Stimulated activated CD4-positive, alpha-beta T cell treated with anti-CD3 and anti-CD28 coated beads, Interleukin-2, amount 100 ng/mL, for 24 hours (primary cell): ENCODE data around the gene ZC3H6.
"Not testable (repeated sequence)": the region's sequence is repeated elsewhere in the genome, so short reads cannot be mapped to it uniquely, and the experiment has no call there.

Experiments
- DNase-seq, 2 donors: peaks; one replicate each; pipeline ENCODE4 v3.0.0-alpha.2; 2020

Gene ZC3H6

GRCh38 chr2:112276954-112277353 lies 1.6 kb downstream of the ZC3H6 start:
- DNase-seq: no peak

DNA sequence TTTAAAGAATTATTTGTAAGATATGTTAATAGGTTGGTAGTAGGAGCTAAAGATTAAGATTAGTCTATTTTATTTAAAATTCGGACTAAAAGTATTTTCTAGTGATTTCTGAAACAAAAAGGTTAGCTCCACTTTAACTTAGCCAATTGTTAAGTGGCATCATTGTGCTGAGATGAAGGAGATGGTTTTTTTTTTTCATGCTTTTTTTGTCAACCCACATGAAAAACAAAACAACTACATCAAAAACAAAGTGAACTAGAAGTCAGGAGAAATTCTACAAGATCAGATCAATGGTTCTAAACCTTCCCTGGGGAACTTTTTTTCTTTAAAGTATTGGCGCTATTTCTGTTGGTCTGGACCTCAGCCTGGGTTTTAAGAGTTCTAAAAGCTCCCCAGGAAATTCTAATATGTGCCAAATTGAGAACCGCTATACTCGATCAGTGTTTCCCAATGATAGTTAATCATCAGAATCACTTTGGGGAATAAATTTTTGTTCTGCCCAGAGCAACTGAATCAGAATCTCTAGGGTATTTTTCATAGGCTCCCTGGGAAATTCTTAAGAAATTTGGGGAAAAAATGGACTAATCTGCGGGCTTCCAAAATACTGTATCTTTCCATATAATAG lies 2.3 kb downstream of the ZC3H6 start:
- no peak for DNase-seq

GRCh38 chr2:112282066-112282465 lies 6.7 kb downstream of the ZC3H6 start:
- not testable (repeated sequence) for DNase-seq

- not testable (repeated sequence) for DNase-seq
These were observed 8.1 kb downstream of the ZC3H6 start for GRCh38 chr2:112283535-112283934.

DNA sequence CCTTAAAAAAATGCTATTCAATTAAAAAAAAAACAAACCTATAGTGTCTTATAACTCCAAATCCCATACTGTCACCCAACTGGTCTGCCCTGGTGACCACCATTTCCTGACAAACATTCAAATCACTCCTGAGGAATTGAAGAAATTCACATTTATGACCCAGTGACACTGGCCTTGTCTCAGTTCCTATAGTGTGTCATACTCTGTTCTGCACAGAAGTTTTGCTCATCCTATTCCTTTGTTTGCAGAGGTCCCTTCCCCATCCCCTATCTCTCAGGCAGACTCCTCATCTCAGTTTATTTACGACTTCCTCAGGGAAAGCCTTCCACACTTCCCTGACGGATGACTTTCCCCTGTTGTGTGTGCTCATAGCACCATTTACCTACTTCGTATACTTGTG lies 14.7 kb downstream of the ZC3H6 start:
- no peak for DNase-seq

- DNase-seq: no peak
These were observed 15.3 kb downstream of the ZC3H6 start for GRCh38 chr2:112290648-112291047.

GRCh38 chr2:112293636-112294401 lies 18.4 kb downstream of the ZC3H6 start:
- no peak for DNase-seq

- DNase-seq: no peak
These were observed 20.1 kb downstream of the ZC3H6 start for GRCh38 chr2:112295407-112296078.

GRCh38 chr2:112296407-112296806 lies 21.0 kb downstream of the ZC3H6 start:
- DNase-seq: no peak

DNA sequence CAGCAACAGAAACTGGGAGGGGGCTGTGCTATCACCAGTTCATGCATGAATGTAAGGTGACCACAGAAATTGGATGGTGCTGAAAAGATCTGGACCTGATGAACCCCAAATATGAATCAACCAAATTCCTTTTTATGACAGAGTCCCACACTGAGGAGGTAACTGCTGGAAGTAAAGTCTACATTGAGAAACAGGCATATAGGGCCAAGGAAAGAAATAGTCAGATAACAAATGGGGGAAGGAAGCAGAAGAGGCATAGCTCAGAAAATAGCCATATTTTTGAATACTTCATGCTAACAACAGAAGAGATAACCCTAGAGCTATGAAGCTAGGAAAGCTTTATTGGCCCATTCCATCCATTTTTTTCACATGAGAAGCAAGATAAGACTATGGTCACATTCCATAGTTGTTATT lies 25.8 kb downstream of the ZC3H6 start:
- DNase-seq: no peak

GRCh38 chr2:112301973-112302372 lies 26.6 kb downstream of the ZC3H6 start:
- DNase-seq: no peak

- no peak for DNase-seq
These were observed 29.0 kb downstream of the ZC3H6 start for GRCh38 chr2:112304298-112304941.

DNA sequence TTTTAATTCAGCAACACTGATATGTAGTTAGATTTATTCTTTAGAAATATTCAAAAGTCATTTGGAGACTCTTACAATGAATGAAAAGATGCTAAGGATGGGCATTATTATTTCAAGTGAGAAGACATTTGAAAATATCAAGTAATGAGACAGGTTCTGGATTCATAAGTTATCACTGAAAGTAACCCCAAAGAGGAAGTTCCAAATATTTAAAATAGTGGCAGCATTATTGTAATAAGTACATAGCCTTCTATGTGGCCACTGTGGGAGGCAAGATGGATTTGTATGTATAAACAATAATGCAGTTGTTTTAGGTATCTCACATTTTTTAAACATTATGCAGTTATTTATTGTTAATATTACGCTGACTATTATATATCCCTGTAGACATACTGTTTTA lies 29.7 kb downstream of the ZC3H6 start:
- no peak for DNase-seq

- DNase-seq: no peak
These were observed 35.5 kb downstream of the ZC3H6 start for GRCh38 chr2:112310906-112311305.

- no peak for DNase-seq
These were observed 36.5 kb downstream of the ZC3H6 start for GRCh38 chr2:112311932-112312331.

GRCh38 chr2:112312821-112313220 lies 37.4 kb downstream of the ZC3H6 start:
- no peak for DNase-seq

GRCh38 chr2:112314856-112315255 lies 39.5 kb downstream of the ZC3H6 start:
- DNase-seq: no peak

DNA sequence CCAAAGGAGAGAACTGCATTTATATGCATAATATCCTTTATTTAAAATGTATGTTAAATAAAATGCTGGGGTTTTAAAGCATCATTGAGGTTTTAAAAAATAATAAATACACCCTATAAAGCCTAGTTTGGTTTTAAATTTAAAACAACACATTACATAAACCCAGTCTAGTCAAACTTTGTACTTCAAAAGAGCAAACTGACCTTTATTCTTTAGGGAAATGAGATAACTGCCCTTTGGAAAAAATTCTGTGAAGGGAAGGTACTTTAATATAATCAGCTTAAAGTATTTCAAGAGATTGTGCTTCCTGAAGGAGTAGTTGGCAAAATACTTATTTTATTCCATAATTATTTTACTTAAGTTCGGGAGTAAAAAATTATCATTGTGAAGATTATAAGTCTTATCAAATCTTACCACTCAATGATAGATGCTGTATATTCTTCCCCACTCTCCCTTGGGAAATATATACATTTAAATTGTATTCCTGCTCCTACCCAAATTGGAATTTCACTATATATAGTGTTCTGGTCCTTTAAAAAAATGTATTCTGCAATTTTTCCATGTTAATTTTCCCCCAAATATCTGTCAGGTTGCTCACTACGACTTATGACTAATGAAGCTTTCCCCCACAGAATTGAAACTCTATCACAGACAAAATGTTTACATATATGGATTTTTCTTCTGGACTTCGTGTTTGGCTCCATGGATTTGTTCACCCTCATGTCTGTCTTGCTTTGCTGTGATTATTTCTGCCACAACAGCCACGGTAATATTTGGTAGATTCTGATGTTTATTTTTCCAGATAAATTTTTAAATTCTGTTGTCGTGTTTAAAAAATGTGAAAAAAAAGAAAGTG lies 42.1 kb downstream of the ZC3H6 start:
- no peak for DNase-seq

DNA sequence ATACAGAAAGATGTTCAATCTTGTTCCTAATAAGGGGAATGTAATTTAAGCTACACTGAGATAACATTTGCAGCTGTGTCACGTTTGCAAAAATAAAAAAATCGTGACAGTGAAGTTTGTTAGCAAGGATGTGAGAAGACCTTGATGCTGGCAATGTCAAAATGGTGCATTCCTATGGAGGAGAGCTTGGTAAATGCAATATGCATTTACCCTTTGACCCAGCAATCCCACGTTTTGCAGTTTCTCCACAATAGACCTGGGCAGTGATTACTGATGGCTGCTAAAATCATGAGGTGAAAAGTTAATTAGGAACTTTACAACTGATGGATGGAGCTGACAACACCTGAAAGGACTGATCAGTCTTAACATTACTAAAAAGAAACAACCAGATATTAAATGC lies 43.1 kb downstream of the ZC3H6 start:
- DNase-seq: no peak

DNA sequence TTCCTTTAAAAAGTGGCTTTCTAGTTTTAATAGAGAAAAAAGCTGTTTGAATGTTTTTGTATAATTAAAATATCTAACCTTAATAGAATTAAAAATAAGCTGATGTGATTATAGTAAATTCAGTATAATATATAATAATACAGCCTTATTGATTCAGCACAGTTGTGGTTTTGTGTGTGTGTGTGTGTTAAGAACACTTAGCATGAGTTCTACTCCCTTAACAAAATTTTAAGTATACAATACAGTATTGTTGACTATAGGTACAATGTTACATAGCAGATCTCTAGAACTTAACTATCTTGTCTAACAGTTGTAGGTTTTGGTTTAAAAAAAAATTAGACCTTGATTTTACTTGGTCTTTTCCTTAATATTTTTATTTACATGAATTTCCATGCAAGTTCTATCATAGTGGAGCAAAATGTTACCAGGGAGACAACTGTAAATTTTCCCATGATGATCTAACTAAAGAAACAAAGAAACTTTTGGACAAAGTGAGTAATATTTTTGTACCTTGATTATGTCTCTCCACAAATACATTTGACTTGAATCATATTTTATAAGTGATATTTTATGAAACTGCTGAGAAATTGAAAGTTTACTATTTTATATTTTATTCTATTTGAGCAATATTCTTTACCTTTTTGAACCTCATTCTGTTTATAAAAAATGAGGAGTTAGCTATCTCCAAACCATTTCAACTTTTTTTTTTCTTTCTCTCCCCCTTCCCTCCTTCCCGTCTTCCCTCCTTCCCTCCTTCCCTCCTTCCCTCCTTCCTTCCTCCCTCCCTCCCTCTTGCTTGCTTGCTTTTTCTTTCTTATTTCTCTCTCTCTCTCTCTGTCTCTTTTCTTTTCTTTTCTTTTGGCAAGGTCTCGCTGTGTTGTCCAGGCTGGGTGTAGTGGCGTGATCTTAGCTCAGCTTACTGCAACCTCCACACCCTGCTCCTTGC lies 46.3 kb downstream of the ZC3H6 start:
- no peak for DNase-seq

DNA sequence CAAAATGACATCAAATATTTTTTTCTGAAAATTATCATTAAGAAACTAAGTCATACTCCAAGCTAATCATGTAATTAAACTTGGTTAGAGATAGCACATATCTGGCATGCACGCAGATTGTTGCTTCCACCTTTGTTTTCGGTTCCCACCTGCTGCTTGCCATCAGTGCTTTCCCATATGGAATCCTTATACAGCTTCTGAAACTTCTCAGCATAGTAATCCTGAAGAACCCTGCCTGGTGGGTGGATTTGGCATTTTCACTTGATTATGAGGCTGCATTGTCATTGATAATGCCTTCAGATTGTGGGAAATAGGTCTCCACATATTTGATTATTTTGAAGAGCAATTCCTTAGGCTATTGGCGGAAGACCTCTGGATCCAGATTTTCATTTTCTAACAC lies 47.5 kb downstream of the ZC3H6 start:
- DNase-seq: no peak
